ENCODE measurements around the gene MAP4K5.

MAP4K5 gene

GRCh38 chr14:50497351-50497750 lies 35.0 kb downstream of the MAP4K5 start:
- DNase-seq (ENCODE audit: low read depth, low spot score): no peak
- no peak overlapping the region for H3K4me3 ChIP-seq (ENCODE audit: low read length)

GRCh38 chr14:50489851-50490250 lies 42.5 kb downstream of the MAP4K5 start:
- no peak overlapping the region for H3K4me3 ChIP-seq (ENCODE audit: low read length)
- DNase-seq (ENCODE audit: low read depth, low spot score): peak; percentile 11

- H3K4me3 ChIP-seq (ENCODE audit: low read length): no peak overlapping the region
- no peak for DNase-seq (ENCODE audit: low read depth, low spot score)
Measured at GRCh38 chr14:50488521-50488920, 43.8 kb downstream of the MAP4K5 start.

DNA sequence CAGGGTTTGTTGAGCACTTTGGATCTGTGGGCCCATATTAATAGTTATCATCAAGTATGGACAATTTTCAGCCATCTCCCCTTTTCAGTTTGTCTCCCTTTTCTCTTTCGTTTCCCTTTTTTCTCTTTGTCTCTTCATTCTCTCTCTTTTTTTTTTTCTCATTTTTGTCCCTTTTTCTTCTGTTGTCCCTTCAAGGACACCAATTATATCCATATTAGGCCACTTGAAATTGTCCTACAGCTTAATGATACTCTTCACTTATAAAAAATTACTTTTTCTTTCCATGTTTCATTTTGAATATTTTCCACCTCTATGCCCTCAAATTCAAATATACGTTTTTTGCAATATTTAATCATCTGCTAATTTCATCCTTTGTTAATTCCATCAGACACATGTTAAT lies 53.3 kb downstream of the MAP4K5 start:
- no peak overlapping the region for H3K4me3 ChIP-seq (ENCODE audit: low read length)

GRCh38 chr14:50477760-50478159 lies 54.6 kb downstream of the MAP4K5 start:
- no peak for DNase-seq (ENCODE audit: low read depth, low spot score)
- no peak overlapping the region for H3K4me3 ChIP-seq (ENCODE audit: low read length)

More for the DNA sequence above, 53.3 kb downstream of the MAP4K5 start:
- DNase-seq (ENCODE audit: low read depth, low spot score): no peak

DNA sequence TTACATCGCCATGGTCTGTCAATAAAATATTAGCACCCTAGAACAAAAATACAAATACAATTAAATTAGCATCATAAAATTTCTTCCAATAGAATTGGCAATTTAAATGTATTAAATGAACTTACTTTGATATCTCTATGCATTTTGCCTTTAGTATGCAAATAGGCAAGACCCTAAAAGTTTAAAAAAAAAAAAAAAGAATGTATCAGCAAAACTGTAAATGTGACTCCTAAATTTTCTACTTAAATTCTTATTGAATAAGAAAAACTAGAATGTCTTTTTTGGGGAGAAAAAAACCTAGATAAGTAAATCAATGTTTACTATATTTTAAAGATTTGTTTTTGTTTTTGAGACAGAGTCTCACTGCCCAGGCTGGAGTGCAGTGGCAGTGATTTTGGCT lies 56.2 kb downstream of the MAP4K5 start:
- H3K4me3 ChIP-seq (ENCODE audit: low read length): no peak overlapping the region
- DNase-seq (ENCODE audit: low read depth, low spot score): no peak

DNA sequence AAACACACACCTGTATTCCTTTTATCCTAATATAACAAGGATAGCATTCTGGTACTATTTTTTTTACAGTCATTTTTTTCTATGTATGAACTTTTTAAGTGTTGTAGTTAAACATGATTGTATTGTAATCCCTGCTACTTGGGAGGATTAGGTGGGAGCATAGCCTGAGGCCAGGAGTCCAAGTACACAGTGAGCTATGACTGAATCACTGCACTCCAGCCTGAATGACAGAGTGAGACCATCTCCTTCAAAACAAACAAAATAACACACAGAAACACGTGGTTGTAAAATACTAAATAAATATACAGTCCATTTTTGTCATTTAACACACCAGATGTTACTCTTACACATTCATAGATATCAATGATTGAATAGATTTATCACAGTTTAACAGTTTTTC lies 56.9 kb downstream of the MAP4K5 start:
- no peak overlapping the region for H3K4me3 ChIP-seq (ENCODE audit: low read length)
- no peak for DNase-seq (ENCODE audit: low read depth, low spot score)

DNA sequence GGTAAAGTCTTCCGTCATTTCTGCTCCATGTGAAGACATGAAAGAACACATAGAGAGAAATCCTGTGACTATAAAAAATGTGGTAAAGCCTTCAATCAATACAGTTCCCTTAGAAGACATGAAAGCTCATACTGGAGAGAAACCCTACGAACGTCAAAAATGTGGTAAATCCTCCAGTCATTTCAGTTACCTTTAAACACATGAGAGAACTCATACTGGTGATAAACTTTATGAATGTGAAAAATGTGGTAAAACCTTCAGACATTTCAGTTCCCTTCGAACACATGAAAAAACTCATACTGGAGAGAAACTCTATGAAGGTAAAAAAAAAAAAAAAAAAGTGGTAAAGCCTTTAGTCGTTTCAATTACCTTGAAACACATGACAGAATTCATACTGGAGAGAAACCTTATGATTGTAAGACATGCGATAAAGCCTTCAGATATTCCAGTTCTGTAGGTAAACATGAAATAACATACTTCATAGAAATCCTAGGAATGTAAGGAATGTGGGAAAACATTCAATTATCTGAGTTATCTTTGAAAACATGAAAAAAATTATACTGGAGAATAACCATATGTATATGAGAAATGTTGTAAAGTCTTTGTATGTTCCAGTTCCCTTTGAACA lies 60.4 kb downstream of the MAP4K5 start:
- no peak overlapping the region for H3K4me3 ChIP-seq (ENCODE audit: low read length)
- DNase-seq (ENCODE audit: low read depth, low spot score): peak; percentile 47

DNA sequence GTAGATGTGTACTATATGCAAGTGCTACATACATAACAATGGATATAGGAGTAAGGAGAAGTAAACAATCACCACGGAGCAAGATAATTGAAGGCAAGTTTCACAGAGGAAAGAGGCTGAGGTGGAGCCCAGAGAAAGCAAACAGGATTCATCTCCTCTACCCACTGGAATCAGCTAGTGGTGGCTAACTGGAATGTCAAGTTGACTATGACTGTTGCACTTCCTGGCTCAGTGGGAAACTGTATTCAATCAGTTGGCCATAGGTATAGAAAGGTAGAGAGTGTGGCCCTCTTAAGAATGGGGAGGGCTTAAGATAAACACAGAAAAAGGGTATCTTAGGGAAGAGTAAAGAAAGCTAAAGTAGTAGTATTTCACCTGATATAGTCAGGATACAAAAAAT lies 62.4 kb downstream of the MAP4K5 start:
- no peak overlapping the region for H3K4me3 ChIP-seq (ENCODE audit: low read length)
- DNase-seq (ENCODE audit: low read depth, low spot score): no peak

DNA sequence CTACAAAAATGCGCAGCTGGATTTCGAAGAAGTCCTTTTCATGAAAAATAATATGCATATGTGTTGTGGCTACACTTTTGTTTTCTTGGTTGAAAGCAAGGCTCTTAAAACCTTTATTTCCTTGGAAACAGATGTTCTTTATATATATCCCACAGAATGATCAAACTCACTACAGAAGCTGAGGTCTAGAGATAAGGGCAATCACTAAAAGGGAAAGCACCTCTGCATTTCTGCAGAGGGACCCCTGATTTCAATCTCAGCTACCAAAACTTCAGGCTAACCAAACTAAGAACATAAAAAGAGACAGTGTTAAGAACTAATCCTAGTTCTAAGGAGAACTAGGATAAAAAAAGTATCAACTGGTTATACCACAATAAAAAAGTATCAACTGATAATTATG lies 70.3 kb downstream of the MAP4K5 start:
- DNase-seq (ENCODE audit: low read depth, low spot score): peak; percentile 63

GRCh38 chr14:50453869-50454268 lies 78.5 kb downstream of the MAP4K5 start:
- no peak for DNase-seq (ENCODE audit: low read depth, low spot score)
- no peak overlapping the region for H3K4me3 ChIP-seq (ENCODE audit: low read length)

More for the DNA sequence above, 70.3 kb downstream of the MAP4K5 start:
- no peak overlapping the region for H3K4me3 ChIP-seq (ENCODE audit: low read length)

DNA sequence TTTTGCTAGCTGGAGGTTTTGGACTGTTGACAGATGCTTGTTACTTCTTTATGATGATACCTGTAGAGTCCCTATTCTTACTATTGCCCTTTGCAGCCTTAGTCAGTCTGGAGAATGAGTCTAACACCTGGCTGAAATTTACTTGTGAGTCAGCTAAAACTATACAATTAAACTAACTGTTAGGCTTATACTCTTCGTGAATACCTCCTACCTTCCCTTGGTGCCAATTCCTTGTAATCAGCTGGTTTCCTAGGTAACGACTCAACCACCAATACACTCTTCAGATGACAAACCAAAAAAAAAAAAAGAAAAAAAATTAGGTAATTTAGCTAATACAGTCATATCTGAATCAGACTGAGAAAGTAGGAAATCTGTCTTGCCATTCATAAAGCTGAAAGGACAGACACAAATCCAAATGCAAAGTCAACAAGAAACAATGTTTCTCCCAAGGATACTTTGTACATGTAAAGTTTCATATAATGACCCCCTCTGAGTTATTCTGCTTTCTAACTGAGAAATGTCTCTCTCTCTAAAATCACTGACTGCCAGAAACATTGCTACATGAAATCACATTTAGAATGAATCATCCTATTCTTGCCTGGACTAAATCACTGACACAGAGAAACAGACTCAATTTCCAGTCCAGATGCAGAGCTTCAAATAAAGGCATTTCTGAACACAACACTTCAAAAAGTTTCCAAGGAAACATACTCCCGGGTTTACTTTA lies 79.2 kb downstream of the MAP4K5 start:
- no peak for DNase-seq (ENCODE audit: low read depth, low spot score)
- H3K4me3 ChIP-seq (ENCODE audit: low read length): no peak overlapping the region

GRCh38 chr14:50452296-50452695 lies 80.1 kb downstream of the MAP4K5 start:
- DNase-seq (ENCODE audit: low read depth, low spot score): no peak
- no peak overlapping the region for H3K4me3 ChIP-seq (ENCODE audit: low read length)

DNA sequence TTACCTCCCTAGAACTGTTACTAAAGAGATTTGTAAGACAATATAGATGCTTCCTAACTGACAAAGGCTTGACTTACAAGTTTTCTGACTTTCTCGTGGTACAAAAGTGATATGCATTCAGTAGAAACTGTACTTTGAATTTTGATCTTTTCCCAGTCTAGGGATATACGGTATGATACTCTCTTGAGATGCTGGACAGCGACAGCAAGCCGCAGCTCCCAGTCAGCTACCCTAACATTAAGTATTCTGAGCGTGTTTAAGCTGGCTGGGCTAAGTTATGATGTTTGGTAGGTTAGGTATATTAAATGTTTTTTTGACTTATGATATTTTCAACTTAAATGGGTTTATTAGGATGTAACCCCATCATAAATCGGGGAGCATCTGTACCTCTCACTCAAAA lies 80.5 kb downstream of the MAP4K5 start:
- DNase-seq (ENCODE audit: low read depth, low spot score): no peak
- no peak overlapping the region for H3K4me3 ChIP-seq (ENCODE audit: low read length)

DNA sequence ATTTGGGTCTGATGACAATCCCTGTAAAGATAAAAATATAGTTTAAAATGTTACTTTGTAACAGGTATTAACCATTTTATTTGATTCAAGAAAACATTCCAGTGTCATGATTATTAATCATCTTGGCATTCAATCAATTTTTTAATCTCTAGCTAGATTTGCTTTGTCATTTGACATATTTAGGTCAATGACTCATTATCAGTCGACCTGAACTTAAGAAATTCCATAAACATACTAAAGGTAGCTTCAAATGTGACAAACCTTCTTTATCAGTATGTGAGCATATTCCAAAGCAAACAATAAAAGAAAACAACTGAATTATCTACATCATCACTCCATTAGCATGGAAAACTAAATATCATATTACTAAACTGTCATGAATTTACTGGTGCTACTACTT lies 84.9 kb downstream of the MAP4K5 start:
- no peak for DNase-seq (ENCODE audit: low read depth, low spot score)

GRCh38 chr14:50434528-50434927 lies 97.8 kb downstream of the MAP4K5 start:
- H3K4me3 ChIP-seq (ENCODE audit: low read length): no peak overlapping the region
- DNase-seq (ENCODE audit: low read depth, low spot score): no peak

More for the DNA sequence above, 84.9 kb downstream of the MAP4K5 start:
- H3K4me3 ChIP-seq (ENCODE audit: low read length): no peak overlapping the region

DNA sequence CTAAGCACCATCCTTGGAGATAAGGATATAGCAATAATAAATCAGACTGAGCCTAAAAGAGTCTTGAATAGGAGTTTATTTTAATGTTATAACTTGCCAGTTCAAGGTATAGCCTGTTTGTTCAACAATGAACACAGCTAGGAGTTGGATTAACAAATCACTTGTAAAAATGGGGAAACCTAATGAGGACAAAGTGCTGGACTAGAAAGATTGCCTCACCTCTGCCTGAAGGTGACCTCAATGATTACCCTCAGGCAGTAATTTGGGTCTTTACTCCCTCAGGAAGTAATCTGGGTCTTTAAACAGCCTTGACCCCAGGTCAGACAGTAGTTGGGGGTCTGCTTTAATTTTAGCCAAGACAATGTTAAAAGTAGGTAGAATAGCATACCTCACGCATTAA lies 100.2 kb downstream of the MAP4K5 start:
- H3K4me3 ChIP-seq (ENCODE audit: low read length): no peak overlapping the region
- no peak for DNase-seq (ENCODE audit: low read depth, low spot score)

DNA sequence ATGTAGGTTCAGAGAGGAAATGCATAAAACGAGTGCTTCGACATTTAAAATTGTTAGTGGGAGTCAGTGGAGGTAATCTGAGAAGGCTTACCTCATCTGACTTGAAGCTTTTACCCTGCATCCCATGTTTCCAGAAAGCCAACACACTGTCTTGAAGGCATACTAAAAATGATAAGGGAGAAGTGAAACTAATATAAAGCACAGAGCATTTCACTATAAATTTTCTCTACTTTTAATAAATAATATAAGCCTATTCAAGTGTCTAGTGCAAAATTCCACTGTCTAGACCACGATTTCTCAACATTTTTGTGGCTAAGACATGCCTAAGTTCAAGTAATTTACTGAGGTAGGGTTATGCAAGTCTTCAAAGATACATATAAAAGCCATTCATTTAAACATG lies 106.6 kb downstream of the MAP4K5 start:
- H3K4me3 ChIP-seq (ENCODE audit: low read length): no peak overlapping the region
- no peak for DNase-seq (ENCODE audit: low read depth, low spot score)

GRCh38 chr14:50425105-50425504 lies 107.3 kb downstream of the MAP4K5 start:
- H3K4me3 ChIP-seq (ENCODE audit: low read length): no peak overlapping the region
- DNase-seq (ENCODE audit: low read depth, low spot score): no peak

GRCh38 chr14:50423529-50423928 lies 108.8 kb downstream of the MAP4K5 start:
- no peak for DNase-seq (ENCODE audit: low read depth, low spot score)
- H3K4me3 ChIP-seq (ENCODE audit: low read length): no peak overlapping the region

- no peak overlapping the region for H3K4me3 ChIP-seq (ENCODE audit: low read length)
- DNase-seq (ENCODE audit: low read depth, low spot score): no peak
Measured at GRCh38 chr14:50421499-50421898, 110.9 kb downstream of the MAP4K5 start.
